RKO (cell line): Measurements from ENCODE around the gene SNRK.
"Not testable (repeated sequence)": the region's sequence is repeated elsewhere in the genome, so short reads cannot be mapped to it uniquely, and the experiment has no call there.

Source experiments
- DNase-seq: peaks from one replicate; pipeline ENCODE4 v3.0.0-alpha.2; 2016; ENCODE audit warnings: low spot score

The SNRK gene

GRCh38 chr3:43346978-43347749, 60.8 kb downstream of the SNRK start:
- no peak for DNase-seq

DNA sequence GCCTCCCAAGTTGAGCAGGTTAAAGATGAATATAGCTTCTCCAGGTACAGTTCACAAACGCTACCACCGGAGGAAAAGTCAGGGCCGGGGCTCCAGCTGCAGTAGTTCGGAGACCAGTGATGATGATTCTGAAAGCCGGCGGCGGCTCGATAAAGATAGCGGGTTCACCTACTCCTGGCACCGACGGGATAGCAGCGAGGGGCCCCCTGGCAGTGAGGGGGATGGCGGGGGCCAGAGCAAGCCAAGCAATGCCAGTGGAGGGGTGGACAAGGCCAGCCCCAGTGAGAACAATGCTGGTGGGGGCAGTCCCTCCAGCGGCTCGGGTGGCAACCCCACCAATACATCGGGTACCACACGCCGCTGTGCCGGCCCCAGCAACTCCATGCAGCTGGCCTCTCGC, 61.4 kb downstream of the SNRK start:
- no peak for DNase-seq

DNA sequence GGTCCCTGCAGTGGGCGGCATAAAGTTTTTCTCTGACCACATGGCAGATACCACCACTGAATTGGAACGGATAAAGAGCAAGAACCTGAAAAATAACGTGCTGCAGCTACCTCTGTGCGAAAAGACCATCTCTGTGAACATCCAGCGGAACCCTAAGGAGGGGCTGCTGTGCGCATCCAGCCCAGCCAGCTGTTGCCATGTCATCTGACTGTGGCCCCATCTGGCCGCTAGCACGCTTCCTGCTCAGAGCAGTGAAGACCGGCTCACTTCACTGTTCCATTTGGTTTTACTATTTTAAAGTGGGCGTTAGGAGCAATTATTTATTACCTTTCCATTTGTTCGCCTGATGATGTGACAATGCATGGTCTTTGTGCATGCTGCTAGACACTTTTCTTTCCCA, 62.0 kb downstream of the SNRK start:
- DNase-seq = no peak

DNA sequence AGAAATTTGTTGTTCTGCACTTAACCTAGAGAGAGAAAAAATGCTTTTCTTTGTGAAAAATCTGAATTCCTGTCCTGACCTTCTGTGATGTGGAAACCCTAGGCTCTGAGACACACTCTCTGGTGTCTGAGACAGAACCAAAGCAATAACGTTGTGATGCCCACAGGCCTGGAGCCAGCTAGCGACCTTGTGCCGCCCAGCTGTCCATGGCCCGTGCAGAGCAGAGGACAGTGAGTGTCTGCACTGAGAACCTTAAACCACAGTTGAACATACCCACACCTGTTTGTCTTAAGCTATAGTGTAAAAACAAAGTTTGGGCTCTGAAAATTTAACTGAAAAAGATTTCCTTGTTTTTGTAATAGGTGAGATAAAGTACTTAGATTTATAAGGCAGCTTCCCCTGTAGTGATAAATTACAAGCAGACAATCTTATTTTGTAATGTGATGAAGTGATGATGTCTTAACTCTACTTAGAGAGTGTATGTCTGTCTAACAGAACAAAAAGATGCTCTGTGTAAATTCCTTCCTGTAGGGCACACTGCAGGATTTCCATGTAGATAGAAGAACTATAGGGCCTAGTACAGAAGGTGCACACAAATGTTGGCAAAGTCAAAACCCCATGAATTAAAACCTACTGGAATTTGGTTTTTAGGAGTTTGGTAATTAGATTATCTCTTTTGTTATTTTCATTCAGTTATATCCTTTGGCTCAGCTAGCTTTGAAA, 62.7 kb downstream of the SNRK start:
- DNase-seq = no peak

- DNase-seq = no peak
Measured at GRCh38 chr3:43349716-43350115, 63.4 kb downstream of the SNRK start.

DNA sequence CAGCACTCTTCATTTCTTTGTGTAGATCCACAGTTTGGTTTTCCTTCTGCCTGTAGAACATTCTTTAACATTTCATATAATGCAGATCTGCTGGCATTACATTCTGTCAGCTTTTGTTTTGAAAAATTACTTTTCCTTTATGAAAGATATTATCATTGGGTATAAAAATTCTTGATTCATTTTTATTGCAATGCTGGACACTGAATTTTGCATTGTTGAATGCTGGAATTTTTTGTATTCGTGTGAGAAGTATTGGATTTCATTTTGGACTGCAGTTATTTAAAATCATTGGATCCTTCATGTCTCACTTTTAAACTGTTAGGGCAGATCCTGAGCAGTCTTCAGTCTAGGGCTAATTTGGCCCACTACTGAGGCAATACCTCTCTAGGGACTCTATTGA, 67.1 kb downstream of the SNRK start:
- no peak for DNase-seq

DNA sequence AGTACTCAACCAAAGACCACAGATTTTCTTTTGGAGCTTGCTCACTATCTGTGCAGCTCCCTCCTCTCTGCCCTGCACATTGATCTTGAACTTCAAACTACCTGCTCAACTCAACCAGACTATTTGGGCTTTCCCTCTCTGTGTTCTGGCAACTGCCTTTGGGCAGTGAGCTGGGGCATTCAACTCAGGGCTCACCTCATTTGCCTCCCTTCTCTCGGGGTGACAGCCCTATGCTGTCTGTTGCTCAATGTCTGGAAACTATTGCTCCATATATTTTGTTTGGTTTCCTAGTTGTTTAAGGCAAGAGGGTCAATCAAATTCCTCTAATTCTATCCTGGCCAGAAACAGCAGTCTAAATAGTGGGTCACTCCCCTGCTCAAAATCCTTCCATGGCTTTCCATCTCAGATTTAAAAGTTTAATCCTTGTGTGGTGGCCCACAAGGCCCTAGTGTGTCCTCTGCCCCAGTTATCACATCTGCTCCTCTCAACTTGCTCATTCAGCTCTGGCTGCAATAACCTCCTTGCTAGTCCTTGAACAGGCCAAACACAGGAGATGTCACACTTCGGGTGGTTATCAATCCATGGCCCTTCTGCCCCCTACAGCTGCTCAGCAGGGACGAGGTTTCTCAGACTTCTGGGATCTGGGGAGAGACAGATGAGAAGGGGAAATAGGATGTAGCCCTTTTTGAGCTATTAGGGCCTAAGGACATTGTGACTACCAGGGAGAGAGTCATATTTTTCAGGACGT, 67.8 kb downstream of the SNRK start:
- DNase-seq = no peak

DNA sequence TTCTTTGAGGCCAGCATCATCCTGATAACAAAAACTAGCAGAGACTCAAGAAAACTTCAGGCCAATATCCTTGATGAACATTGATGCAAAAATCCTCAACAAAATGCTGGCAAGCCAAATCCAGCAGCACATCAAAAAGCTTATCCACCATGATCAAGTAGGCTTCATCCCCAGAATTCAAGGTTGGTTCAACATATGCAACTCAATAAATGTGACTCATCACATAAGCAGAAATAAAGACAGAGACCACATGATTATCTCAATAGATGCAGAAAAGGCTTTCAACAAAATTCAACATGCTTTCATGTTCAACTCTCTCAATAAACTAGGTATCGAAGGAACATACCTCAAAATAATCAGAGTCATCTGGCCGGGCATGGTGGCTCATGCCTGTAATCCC, 69.7 kb downstream of the SNRK start:
- DNase-seq = not testable (repeated sequence)

DNA sequence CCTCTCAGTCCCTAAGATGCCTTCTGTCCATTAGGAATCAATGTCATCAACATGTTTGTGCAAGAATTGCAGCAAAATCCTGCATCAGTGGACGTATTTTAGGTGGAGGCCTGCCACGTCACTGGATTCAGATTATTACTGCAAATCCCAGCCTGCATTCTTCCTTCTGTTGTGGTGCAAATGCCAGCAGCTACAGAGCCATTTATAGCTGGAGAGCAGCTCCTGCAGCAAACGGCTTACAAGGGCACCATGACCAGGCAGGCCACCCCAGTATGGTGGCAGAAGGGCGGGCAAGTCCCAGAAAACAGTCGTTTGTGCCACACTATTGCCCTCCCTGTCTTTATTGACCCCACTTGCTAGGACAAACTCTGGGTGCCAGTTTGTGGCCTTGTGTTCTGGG, 74.7 kb downstream of the SNRK start:
- DNase-seq = no peak

GRCh38 chr3:43362183-43362582, 75.8 kb downstream of the SNRK start:
- DNase-seq = no peak

DNA sequence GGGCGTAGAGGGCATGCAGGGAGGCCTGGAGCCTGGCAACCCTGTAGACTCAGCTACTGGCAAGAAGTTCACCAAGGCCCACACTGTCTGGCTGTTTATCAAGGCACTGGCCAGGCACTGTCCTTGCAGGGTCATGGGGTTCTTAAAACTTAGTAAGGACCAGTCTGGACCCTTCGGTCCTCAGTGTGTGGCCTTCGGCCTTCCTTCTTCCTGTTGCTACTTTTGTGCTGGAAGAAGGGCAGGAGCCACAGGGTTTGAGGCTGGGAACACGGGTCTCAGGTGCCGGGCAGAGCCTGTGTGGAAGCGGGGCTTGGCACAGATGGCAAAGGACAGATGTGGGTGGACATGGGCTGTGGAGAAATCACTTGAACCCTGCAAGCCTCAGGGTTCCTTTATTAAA, 76.6 kb downstream of the SNRK start:
- no peak for DNase-seq

GRCh38 chr3:43363621-43364266, 77.4 kb downstream of the SNRK start:
- DNase-seq = no peak

DNA sequence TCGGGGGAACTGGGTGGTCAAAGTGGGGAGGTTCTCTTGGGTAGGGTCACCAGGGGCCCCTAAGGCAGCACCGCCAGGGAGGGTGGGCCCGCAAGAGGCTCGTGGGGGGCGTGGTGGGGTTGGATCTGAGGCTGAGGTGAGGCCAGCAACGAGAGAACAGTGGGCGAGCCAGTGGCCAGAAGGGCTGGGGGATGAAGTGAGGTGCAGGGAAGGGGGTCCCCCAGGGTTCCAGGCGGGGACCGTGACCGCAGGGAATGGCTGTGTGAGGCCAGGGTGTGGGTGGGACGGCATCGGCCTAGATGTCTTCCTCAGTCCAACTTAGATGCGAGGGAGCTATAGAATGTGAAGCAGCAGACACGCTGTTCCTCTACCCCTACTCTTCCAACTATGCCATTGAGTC, 78.2 kb downstream of the SNRK start:
- no peak for DNase-seq

DNA sequence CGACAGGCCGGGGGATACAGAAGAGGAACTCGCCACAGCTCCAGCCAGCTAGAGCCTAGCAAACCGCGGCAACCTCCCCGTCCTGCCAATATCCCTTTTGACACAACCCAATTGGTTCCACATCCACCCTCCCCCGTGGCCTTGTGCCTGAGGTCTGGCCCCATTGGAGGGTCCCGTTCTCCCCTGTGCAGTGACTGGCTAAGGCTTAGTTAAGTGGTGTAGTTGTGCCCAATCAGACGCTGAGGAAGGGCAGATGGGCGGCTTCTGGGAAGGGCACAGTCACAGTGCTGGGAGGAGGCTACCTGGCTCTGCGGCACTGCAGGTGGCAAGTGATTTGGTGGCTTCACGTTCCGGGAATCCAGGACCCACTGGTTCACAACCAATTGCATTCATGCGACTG, 78.6 kb downstream of the SNRK start:
- no peak for DNase-seq

GRCh38 chr3:43365601-43366305, 79.4 kb downstream of the SNRK start:
- no peak for DNase-seq

DNA sequence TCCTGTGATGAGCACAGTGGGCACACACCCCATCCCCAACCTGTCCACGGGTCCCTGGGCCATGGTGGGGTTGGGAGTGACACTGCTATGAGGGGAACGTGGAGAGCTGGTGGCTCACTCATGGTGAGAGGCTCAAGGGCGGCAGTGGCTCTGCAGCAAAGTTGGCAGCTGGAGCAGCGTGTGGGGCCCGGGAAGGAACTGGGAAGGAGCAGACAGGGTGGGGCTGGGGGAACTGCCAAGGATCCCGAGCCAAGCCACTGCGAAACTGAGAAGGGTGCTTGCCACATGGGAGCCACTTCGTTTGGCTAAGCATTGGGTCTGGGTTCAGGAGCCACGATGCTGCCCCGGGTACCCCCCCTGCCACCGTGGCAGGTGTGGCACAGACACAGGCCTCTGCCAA, 80.1 kb downstream of the SNRK start:
- DNase-seq = no peak

- no peak for DNase-seq
Measured at GRCh38 chr3:43366885-43367284, 80.5 kb downstream of the SNRK start.

GRCh38 chr3:43369404-43370292, 83.3 kb downstream of the SNRK start:
- no peak for DNase-seq

DNA sequence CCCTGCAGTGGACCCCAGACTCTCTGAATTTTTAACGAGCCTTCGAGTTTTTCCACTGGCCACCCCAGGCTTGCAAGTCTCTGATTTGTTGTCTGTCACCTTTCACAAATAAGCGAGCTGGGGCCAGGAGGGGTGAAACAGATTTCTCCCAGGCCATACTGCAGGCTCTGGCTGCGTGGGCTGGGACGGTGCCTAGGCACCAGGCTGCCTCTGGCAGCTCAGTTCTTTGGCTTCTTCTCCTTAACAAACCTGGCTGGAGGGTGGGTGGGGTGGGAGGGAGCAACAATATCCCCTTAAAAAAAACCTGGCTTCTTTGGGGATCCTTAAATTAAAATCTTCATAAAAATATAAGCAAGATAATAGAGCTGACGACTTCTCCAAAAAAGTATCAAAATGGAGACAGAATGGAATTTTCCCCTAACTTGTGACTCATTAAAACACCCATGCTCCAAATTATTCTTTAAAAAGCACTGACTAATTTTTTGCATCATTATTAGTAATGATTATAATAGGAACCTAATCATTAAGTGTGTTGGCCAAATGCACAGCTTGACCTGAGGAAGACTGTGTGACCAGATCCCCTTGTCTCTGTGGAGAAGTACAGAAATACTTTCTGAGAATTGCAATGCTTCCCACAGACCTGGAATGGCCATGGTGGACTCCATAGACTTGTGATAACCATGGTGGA, 84.1 kb downstream of the SNRK start:
- DNase-seq = no peak

DNA sequence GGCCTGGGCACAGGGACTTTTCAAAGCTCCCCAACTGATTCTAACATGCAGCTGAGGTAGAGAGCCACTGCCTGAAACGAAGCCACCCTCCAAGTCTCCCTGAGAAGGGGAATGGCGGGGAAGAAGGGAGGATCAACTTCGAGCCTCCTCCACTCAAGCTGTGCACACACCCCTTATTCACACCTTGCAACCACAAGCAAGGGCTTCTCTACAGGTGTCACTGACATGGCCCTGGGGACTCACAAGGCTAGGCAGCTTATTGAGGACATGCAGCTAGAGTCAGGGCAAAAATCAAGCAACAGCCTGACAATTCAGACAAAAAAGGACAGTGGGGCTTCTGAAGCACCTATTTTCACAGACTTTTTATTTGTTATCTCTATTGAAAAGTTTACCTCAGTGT, 85.2 kb downstream of the SNRK start:
- DNase-seq = no peak
